HG03045 (cell line): ENCODE results near the gene PSMB1.
A peak's percentile ranks its signal among the peaks of the same experiment; 100 is the strongest.

Experiments used
- ATAC-seq: cut with Tn5 transposase; IDR thresholded peaks from one replicate; pipeline ENCODE4 v1.9.1; 2021; ENCODE audit warnings: mild to moderate bottlenecking, moderate library complexity; ENCODE audit not compliant: unreplicated experiment

The PSMB1 gene

GRCh38 chr6:170552765-170553533 is at the start of gene PSMB1:
PSMB1 (minus strand) TSS chr6:170553307; CDS start chr6:170553242, 65 bp downstream.
- peak; percentile 55 for ATAC-seq

DNA sequence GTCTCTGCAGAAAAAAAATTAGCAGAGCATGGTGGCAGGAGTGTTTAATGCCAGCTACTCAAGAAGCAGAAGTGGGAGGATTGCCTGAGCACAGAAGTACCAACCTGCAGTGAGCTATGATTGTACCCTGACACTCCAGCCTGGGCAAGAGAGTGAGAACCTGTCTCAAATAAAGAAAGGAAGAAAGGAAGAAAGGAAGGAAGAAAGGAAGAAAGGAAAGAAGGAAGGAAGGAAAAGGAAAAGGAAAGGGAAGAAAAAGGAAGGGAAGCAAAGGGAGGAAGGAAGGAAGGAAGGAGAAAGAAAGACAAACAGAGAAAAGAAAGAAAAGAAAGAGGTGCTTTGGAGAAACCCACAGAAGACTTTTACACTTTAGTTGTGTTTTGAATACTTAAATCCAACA is 44.2 kb upstream of the PSMB1 start:
- ATAC-seq = no peak

DNA sequence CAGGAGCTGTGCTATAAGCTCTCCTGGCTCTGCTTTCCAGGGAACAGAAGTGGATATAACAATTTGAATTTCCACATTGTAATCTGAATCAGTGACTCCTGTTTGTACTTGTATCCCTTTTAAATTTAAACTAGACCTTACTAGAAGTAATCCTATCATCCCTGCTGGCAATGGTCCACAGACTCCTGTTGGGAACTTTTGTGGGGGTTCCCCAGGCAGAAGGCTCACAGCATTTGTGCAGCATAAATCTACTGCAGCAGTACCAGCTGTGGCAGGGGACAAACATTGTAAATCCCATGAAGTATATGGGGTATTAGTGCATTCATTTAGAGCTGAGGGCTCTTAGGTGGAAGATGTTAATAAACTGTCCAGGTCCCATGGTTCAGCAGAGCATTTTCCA is 43.3 kb upstream of the PSMB1 start:
- ATAC-seq = no peak

- ATAC-seq = no peak
These were observed 37.6 kb upstream of the PSMB1 start for GRCh38 chr6:170590725-170591124.

GRCh38 chr6:170584954-170585498 is 31.9 kb upstream of the PSMB1 start:
- peak; percentile 33 for ATAC-seq

DNA sequence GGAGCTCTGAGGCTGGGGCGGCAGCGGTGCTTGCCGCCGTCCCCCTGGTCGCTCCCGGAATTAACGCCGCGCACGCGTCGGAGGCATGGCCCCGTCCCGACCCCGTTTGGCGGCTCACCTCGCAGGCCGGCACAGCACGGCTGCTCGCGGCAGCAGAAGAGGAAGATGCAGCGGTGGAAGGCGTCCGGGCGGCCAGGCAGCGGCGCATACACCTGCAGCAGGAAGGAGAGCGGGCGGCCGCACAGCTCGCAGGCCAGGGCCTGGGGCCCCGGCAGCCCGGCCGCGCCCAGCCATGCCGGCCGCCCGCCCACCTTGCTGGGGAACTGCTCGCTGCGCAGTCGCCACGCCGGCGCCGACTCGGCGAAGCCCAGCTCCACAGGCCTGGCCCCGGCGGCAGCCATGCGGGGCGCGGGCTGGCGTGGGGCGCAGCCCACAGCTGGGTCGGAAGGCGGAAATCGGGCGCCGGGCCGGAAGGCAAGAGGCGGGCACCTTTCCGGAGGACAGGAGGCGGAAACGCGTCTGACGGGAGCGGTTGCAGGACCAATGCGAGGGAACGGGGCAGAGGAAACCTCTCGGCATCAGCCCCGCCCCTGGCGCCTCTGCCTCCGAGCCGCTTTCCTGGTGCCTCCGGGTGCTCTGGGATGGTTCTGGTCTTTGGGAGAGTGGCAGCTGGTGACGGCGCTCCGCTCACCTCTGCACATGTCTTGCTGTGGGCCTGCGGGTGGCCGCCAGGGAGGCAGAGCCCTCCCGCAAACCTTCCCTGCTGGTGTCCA is 31.3 kb upstream of the PSMB1 start, which contains the start of gene PDCD2:
Gene PDCD2 (minus strand): TSS at position 457 of the 773 bp plus-strand sequence. CDS start 56 bp downstream, at position 401.
- peak; percentile 99 for ATAC-seq

DNA sequence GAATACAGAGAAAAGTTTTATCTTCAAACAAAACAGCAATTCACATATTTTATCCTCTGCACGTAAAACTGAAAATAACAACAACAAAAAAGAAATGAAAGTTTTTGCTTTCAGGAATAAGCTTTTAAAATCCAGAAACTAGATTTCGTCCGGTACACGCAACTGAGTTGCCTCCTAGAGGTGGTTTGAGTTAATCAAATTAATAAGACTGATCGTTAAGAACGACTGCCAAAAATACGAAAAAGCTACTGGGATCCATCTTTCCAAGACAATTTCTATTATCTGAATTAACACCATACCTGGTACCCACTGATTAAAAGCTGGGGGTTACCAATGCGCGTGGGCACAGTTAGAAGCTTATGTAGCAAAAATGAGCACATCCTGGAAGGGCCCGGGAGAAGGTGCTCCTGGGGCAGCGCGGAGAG is 30.7 kb upstream of the PSMB1 start:
- no peak for ATAC-seq

- no peak for ATAC-seq
These were observed 25.8 kb upstream of the PSMB1 start for GRCh38 chr6:170578909-170579308.

DNA sequence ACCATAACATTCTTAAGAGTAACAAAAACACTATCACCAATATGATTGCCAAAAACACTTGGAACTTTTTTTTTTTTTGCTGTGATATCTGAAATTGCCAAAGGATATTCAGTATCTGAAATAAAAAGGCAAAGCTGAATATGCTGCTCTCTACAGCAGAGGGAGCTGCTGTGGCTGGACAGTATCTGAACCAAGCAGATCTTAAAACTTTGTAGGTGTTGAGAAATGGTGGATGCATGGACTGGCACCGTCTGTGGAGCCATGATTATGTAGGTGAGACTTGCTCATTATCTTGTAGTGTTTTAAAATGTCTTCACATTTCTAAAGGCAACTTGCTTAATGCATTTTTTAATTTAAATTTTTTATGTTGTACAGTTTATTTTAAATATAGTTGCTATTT is 22.1 kb upstream of the PSMB1 start:
- ATAC-seq = no peak

DNA sequence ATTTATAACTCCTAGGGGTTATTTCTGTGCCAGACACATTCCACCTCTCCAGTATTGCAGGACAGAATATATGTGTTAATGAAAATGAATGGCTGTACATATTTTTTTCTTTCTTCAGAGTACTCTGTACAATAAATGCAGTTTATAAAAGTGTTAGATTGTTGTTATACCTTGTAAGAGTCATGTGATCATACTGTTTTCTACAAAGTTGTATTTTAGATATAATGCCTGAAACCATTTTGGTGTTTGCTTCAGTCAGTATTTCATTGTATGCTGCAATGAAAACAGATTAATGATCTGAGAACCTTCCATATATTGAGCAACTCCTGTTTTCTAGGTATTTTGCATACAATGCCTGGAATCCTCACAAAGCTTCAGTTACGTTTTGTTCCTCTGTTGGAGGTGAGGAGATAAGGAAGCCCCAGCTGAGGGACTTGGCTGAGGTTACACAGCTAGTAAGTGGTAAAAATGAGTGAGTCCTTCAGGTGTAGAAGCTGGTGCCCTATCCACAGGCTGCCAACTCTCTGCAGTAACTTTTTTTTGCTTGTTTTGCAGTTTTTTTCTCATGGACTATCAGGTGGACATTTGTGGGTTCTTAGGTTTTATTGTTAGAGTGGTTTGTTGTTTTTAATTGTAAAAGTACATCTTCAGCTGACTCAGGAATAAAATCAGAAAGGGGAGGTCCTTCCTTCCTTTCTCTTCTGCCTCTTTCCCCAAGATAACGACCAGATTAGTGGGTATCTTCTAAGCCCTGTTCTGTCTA is 19.8 kb upstream of the PSMB1 start:
- ATAC-seq = no peak

- no peak for ATAC-seq
These were observed 11.9 kb upstream of the PSMB1 start for GRCh38 chr6:170564936-170565530.

DNA sequence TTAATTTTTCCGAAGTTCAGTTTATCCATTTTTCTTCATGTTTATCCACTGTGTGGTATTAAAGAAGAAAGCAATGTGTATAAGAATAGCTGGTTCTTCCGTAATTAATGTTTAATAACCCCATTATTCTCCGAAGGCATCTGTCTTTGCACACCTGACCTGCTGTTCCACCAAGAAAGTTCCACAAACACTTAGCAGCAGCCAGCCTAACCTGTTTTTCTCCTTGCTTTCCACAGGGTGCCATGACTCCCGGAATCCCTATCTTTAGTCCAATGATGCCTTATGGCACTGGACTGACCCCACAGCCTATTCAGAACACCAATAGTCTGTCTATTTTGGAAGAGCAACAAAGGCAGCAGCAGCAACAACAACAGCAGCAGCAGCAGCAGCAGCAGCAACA is 8.4 kb upstream of the PSMB1 start:
- no peak for ATAC-seq

DNA sequence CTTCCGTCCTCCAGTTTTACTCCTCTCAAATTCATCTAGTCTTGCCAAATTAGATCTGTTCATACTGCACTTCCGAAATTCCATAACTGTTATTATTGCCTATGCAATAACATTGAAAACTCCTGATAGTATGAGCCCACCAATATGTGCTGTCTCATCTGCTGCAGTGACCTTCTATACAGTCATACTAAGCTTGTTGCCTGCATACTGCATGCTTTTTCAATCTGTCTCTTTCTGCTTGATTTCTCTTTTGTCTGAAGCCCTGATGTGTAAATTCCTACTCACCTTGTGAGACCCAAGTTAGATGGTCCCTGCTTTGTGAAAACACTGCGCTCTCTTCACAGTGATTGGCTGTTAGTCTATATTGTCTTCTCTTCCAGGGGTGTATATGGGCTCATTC is 2.2 kb upstream of the PSMB1 start:
- no peak for ATAC-seq

DNA sequence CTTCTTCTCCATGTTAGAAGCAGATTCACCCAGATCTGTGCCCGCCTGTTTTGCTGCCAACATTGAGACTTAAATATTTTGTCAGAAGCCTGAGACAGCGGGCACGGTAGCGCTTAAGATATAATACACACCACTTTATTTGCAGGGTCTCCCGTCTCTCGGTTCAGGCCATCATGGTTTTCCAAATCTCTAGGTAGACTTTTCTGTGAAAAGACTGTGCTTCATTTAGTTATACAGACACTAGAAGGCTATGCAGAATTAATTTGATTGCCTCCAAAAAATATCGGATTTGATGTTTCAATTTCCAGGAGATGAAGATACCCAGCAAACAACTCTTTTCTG is 1.7 kb upstream of the PSMB1 start:
- ATAC-seq = no peak

GRCh38 chr6:170554013-170554795 is 1.1 kb upstream of the PSMB1 start, which contains the start of gene TBP:
TBP (plus strand) TSS chr6:170554369; CDS start chr6:170557030, 2,661 bp downstream.
- ATAC-seq = peak; percentile 98

DNA sequence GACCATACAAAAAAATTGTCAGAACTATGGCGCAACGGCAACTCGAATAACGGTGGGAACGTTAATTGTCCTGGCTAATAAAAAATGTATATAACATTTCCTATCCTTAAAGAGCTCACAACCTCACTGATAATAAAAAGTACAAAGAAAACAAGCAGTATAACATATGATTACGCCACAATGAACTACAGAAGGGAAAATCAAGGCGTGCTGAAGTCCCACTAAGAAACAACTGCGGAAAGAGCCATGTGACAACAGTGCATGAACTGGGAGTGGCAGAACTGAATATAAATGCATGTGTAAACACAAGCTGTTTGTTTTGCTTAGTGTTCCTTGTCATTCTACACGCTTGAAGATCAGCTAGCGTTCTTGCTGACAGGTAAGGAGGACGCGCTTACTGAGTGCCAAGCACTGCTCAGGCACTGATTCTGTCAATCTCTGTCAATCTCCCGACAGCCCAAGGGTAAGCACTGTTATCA is 466 bp upstream of the PSMB1 start:
- peak; percentile 31 for ATAC-seq

GRCh38 chr6:170545405-170545804 is 7.7 kb downstream of the PSMB1 start:
- ATAC-seq = no peak

DNA sequence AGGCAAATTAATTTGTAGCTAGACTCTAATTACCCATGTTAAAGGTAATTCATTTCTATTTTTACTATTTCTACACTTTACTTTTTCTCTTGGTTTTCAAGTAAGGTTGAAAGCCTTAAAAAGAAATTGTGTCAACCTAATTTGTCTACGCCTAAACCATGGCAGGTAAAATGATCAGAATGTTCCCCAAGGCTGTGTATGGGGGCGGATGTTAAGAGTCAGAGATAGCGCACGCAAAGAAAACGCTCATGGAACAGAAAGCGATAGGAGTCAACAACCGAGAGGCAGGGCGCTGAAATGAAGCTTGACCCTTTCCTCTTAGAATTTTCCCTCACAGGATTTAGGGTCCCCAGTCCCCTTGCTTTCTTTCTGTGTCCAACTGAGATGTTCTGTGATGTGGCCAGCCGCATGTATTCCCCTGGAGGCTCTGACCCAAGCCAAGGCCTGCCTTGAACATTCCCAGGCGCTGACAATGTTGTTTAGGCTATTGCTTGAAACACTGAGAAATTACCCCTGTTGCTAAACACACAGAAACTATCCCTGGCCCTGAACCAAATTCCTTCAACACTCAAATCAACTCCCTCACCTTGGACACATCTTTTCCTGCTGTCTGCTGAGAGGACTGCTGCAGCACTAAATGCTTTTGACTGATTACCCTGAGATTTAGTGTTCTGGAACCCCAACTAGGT is 10.9 kb downstream of the PSMB1 start:
- no peak for ATAC-seq

- ATAC-seq = no peak
These were observed 15.8 kb downstream of the PSMB1 start for GRCh38 chr6:170537329-170537728.
